HG02852 (cell line): Measurements from ENCODE around the gene ZNF804B.

Source experiments
- ATAC-seq: cut with Tn5 transposase; IDR thresholded peaks from one replicate; pipeline ENCODE4 v1.9.1; 2021; ENCODE audit warnings: mild to moderate bottlenecking, moderate library complexity; ENCODE audit not compliant: unreplicated experiment

The ZNF804B gene

DNA sequence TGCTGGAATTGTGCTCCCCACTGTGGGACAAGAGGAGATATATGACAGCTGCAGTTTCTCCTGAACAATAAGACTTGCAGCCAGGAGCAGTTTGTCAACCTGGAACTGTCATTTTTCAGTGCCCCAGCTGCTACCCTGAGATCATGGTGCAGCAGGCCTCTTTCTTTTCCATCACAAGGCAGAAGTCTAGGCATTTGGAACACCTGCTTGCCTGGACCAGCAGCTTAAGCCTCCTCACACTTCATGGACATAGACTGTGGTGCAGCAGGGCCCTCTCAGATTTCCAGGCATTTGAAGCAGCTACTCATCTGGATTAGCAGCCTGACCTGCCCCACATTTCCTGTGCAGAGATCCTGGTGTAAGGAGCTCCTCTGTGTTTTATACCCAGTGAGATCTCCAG is 486.7 kb downstream of the ZNF804B start:
- ATAC-seq = no peak

- no peak for ATAC-seq
Observed at GRCh38 chr7:89247207-89247606, 487.7 kb downstream of the ZNF804B start.

- no peak for ATAC-seq
Observed at GRCh38 chr7:89259085-89259484, 499.6 kb downstream of the ZNF804B start.

GRCh38 chr7:89264126-89264525 is 504.6 kb downstream of the ZNF804B start:
- no peak for ATAC-seq

DNA sequence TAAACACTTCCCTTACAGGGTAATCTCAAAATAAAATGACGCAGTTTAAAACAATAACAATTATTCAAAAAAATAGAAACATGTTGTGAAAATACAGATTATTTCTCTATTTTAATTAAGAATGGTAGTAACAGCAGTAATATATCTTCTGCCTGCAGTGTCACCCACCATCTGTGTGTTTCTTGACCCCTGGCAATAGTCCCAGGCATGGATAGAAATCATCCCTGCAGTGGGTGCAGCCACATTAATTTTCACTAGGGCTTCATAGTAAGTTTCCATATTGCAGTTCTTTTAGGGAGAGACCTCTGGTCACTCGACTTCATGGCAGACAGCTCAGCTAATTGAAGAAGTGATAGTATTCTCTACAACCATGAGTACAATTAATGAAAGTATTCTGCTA is 506.1 kb downstream of the ZNF804B start:
- ATAC-seq = no peak

DNA sequence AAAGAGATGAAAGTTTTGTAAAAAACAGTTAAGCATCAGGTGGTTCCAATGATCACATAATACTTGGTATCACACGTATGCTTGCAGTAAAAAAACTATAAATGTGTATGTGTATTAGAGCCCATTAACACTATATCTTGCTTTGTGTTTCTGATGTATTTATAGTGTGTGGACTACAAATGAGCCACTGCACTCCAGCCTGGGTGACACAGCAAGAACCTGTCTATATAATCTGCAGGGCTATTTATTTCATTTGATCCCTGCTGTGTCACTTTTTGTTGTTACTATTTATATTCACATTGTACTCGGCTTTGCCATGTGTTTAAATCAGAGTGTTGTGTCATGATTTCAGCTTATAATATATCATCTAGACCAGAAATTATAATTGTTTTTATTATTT is 523.8 kb downstream of the ZNF804B start:
- no peak for ATAC-seq

DNA sequence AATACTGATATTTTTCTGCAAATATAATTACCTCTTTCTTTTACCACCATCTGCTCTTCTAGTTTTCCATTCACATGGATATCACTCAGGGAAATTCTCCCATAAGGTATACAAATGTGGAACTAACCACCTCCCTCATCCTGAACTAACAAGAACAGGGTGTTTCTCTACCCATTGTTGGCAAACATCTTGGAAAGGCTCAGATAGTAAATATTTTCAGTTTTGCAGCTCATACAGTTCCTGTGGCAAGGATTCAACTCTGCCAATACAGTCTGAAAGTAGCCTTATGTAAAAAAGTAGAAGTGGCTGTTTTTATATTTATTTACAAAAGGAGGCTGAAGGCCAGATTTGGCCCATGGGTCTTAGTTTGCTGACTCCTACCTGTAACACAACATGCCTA is 549.0 kb downstream of the ZNF804B start:
- ATAC-seq = no peak

DNA sequence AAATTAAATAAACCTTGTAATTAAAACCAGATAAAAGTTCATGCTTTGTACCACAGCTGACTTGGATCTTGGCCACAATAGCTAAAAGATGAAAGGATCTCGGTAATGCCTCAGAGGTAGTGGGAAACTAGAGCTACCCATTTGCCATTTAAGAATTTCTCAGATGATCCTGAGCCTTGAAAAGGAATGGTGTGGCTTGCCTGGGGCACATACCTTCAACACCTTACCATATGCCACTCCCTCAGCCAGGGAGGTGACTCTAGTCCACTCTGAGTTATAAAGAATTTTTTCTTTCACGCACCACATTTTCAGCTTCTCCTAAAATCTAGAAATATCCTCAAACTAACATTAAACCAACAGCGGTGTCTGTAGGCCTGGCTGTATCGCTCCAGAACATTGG is 552.4 kb downstream of the ZNF804B start:
- no peak for ATAC-seq

DNA sequence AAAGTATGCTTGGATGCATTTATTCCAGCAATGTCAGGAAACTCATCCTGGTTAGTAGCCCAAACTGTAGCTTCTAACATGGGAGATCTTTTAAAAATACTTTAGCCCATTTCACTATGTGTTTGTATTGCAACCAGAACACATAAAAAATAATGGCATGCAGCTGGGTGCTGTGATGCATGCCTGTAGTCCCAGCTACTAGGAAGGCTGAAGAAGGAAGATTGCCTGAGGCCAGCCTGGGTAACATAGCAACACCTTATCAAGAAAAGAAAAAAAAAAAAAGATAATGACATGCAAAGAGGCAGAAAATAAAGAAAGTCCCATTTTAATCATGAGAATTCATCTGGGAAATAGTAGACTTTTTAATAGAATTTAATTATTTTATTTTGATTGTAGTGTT is 553.1 kb downstream of the ZNF804B start:
- ATAC-seq = no peak

GRCh38 chr7:89316584-89317251 is 557.2 kb downstream of the ZNF804B start:
- ATAC-seq = no peak

- ATAC-seq = no peak
Observed at GRCh38 chr7:89332026-89332425, 572.5 kb downstream of the ZNF804B start.

DNA sequence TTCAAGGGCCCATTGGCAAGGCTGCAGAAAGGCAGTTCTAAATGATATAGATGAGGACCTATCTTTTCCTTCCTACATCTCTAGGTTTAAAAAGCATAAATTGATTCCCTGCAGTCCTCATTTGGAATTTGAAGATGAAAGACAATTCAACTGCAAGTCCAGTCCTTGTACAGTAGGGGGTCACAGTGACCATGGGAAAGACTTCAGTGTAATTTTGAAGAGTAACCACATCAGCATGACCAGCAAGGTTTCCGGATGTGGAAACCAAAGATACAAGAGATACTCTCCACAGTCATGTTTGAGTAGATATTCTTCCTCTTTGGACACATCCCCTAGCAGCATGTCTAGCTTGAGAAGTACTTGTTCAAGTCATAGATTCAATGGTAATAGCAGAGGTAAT is 575.3 kb downstream of the ZNF804B start:
- no peak for ATAC-seq

DNA sequence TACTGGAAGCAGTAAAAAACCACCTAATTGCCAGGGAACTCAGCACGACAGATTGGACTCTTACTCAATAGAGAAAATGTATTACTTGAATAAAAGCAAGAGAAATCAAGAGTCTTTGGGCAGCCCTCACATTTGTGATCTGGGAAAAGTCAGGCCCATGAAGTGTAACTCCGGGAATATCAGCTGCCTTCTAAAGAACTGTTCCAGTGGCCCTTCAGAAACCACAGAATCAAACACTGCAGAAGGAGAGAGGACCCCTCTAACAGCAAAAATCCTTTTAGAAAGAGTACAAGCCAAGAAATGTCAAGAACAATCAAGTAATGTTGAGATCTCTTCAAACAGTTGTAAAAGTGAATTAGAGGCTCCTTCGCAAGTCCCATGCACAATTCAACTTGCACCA is 576.0 kb downstream of the ZNF804B start:
- ATAC-seq = no peak

DNA sequence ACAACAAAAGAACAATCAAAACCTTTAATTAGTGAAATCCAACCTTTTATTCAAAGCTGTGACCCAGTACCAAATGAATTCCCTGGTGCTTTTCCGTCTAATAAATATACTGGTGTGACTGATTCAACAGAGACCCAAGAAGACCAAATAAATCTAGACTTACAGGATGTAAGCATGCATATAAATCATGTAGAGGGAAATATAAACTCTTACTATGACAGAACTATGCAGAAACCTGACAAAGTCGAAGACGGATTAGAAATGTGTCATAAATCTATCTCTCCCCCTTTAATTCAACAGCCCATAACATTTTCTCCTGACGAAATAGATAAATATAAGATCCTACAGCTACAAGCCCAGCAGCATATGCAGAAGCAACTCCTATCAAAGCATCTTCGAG is 576.6 kb downstream of the ZNF804B start:
- ATAC-seq = no peak

GRCh38 chr7:89339748-89340147 is 580.2 kb downstream of the ZNF804B start:
- no peak for ATAC-seq

- ATAC-seq = no peak
Observed at GRCh38 chr7:89357121-89357520, 597.6 kb downstream of the ZNF804B start.

DNA sequence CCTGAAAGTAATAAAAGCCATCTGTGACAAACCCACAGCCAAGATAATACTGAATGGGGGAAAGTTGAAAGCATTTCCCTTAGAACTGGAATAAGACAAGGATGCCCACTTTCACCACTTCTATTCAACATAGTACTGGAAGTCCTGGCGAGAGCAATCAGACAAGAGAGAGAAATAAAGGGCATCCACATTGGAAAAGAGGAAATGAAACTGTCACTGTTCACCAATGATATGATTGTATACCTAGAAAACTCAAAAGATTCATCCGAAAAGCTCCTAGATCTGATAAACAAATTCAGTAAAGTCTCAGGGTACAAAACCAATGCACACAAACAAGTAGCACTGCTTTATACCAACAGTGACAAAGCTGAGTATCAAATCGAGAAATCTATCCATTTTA is 617.7 kb downstream of the ZNF804B start:
- no peak for ATAC-seq

GRCh38 chr7:89385411-89385810 is 625.9 kb downstream of the ZNF804B start:
- ATAC-seq = no peak
